Lower leg skin (tissue), 3 donors: ENCODE data around the gene MIDN.

ENCODE experiments used
- POLR2A ChIP-seq, 2 donors: fragments of 450-650 bp; IDR thresholded peaks; one replicate each; pipeline ENCODE4 v1.6.1; 2016 to 2017; ENCODE audit warnings: antibody characterized with exemption in 2 of 2, mild to moderate bottlenecking in 1 of 2, moderate library complexity in 1 of 2
- TF ChIP-seq, protein P1 (sequence below), 3 donors: fragments of 450-650 bp; IDR thresholded peaks; one replicate each; pipeline ENCODE4 v1.5.1; 2016; ENCODE audit warnings: antibody characterized with exemption in 3 of 3, mild to moderate bottlenecking in 3 of 3, moderate library complexity in 2 of 3

DNA sequence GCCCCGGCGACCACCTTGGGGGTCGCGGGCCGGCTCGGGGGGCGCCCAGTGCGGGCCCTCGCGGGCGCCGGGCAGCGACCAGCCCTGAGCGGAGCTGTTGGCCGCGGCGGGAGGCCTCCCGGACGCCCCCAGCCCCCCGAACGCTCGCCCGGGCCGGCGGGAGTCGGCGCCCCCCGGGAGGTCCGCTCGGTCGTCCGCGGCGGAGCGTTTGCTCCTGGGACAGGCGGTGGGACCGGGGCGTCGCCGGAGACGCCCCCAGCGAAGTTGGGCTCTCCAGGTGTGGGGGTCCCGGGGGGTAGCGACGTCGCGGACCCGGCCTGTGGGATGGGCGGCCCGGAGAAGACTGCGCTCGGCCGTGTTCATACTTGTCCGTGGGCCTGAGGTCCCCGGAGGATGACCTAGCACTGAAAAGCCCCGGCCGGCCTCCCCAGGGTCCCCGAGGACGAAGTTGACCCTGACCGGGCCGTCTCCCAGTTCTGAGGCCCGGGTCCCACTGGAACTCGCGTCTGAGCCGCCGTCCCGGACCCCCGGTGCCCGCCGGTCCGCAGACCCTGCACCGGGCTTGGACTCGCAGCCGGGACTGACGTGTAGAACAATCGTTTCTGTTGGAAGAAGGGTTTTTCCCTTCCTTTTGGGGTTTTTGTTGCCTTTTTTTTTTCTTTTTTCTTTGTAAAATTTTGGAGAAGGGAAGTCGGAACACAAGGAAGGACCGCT lies 42.1 kb upstream of the MIDN start:
- TF ChIP-seq, protein P1, sequence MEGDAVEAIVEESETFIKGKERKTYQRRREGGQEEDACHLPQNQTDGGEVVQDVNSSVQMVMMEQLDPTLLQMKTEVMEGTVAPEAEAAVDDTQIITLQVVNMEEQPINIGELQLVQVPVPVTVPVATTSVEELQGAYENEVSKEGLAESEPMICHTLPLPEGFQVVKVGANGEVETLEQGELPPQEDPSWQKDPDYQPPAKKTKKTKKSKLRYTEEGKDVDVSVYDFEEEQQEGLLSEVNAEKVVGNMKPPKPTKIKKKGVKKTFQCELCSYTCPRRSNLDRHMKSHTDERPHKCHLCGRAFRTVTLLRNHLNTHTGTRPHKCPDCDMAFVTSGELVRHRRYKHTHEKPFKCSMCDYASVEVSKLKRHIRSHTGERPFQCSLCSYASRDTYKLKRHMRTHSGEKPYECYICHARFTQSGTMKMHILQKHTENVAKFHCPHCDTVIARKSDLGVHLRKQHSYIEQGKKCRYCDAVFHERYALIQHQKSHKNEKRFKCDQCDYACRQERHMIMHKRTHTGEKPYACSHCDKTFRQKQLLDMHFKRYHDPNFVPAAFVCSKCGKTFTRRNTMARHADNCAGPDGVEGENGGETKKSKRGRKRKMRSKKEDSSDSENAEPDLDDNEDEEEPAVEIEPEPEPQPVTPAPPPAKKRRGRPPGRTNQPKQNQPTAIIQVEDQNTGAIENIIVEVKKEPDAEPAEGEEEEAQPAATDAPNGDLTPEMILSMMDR (IDR thresholded peaks at IDR 0.05), result no peak
- TF ChIP-seq POLR2A (IDR thresholded peaks at IDR 0.05), result no peak
